Esophagus squamous epithelium (tissue), 5 donors: ENCODE results near the gene C11orf52. TPM values are rescaled to one million over a fixed set of nuclear protein-coding genes. Genes with fewer than 3 reads are reported as not detected.

Source experiments
- DNase-seq: peaks from one replicate; lab custom pipeline; 2025; lab: John Stamatoyannopoulos, UW
- H3K27ac ChIP-seq, 4 donors: fragments of 200-600 bp; sonication (generic); one replicate each; pipeline ENCODE4 v1.5.1; 2016 to 2019; ENCODE audit warnings: mild to moderate bottlenecking in 1 of 4
- H3K27me3 ChIP-seq, 4 donors: fragments of 200-600 bp; sonication (generic); 1 replicate in 3 of 4; 2 replicates in 1 of 4; pipeline versions ENCODE4 v1.5.1 to v1.6.0; 2017 to 2021; ENCODE audit warnings: antibody characterized with exemption in 1 of 4
- H3K36me3 ChIP-seq, 3 donors: fragments of 200-600 bp; sonication (generic); one replicate each; pipeline ENCODE4 v1.5.1; 2016 to 2019
- H3K4me1 ChIP-seq, 3 donors: fragments of 200-600 bp; sonication (generic); one replicate each; pipeline ENCODE4 v1.5.1; 2017 to 2019
- H3K4me3 ChIP-seq, 4 donors: fragments of 200-600 bp; sonication (generic); 1 replicate in 3 of 4; 2 replicates in 1 of 4; pipeline ENCODE4 v1.5.1; 2016 to 2019; ENCODE audit warnings: mild to moderate bottlenecking in 2 of 4, moderate library complexity in 1 of 4
- H3K9me3 ChIP-seq, 3 donors: fragments of 200-600 bp; sonication (generic); one replicate each; pipeline ENCODE4 v1.5.1; 2016 to 2019
- CTCF ChIP-seq, 6 experiments: fragments of 450-650 bp in 4 of 6; fragments of 200-600 bp in 2 of 6; sonication (generic) in 2 of 6; IDR thresholded peaks; one replicate each; pipeline ENCODE4 v1.5.1; 2016 to 2019; ENCODE audit warnings: antibody characterized with exemption in 6 of 6, mild to moderate bottlenecking in 4 of 6, moderate library complexity in 4 of 6
- POLR2A ChIP-seq, 4 donors: fragments of 450-650 bp; IDR thresholded peaks; one replicate each; pipeline ENCODE4 v1.6.1; 2017; ENCODE audit warnings: antibody characterized with exemption in 4 of 4, mild to moderate bottlenecking in 4 of 4, moderate library complexity in 3 of 4
- WGBS, 2 donors: methylation state at CpG; one replicate each; pipeline ENCODE4 v1.1.5; 2018; 5-methylcytosine and 5-hydroxymethylcytosine counted together
- intact Hi-C: fragments of 100-400 bp; cut with DNase I; formaldehyde crosslinking; loops from one replicate; pipeline ENCODE4 v1.15.0; 2022
- total RNA-seq, 4 donors: library from RNA; depleted of rRNA; stranded (reverse); fragments of >200 nt; gene quantifications; one replicate each; pipeline ENCODE4 v1.1.0, GENCODE V29; 2016
- donor health status: DM: yes; HTN: yes; CAD: no.

C11orf52 gene
- total RNA-seq, result 10 to 100 TPM in 1 of 4 donors, 1 to 10 TPM in 3; 2.4 to 10.2 (median 3.7) TPM

- 41 to 62% methylated on average over 7 to 17 of the region's 19 CpGs for WGBS, 2 donors
- peak within 1 kb of the TSS in 3 of 4 donors; percentile 29 to 53 (median 32) for H3K4me3 ChIP-seq
- intact Hi-C loops, result no loop called here
- no peaks in the 10 kb centered on the region for H3K27me3 ChIP-seq
- no peaks in the 10 kb centered on the region for H3K36me3 ChIP-seq
- no peak for DNase-seq
- H3K27ac ChIP-seq, result peak within 1 kb of the TSS; percentile 75 to 85 (median 80)
- no peaks in the 10 kb centered on the region for H3K9me3 ChIP-seq
- TF ChIP-seq POLR2A (IDR thresholded peaks at IDR 0.05), result no peak
- TF ChIP-seq CTCF (IDR thresholded peaks at IDR 0.05), result peak in 1 of 6 experiments; percentile 9
- H3K4me1 ChIP-seq, result peaks cover 14 to 46% (median 17%) of the 10 kb centered on the region in 3 donors
These were observed at the start of gene C11orf52 for GRCh38 chr11:111918390-111919256. Gene C11orf52 (plus strand): TSS chr11:111918913. CDS start chr11:111918973, 60 bp downstream.

- peak overlapping the region in 2 of 4 donors; percentile 94 to 95 for H3K27ac ChIP-seq
- intact Hi-C loops, result loop anchor here (10.0 kb wide), 1 partner anchor 55 kb away; no protein-coding TSS in a partner anchor
- H3K4me3 ChIP-seq, result peak overlapping the region in 1 of 4 donors; percentile 84
- DNase-seq, result no peak
- 31 to 56% methylated on average over 1 of the region's 1 CpG for WGBS, 2 donors
- no peak for TF ChIP-seq CTCF (IDR thresholded peaks at IDR 0.05)
- no peak for TF ChIP-seq POLR2A (IDR thresholded peaks at IDR 0.05)
- H3K27me3 ChIP-seq, result no peaks in the 10 kb centered on the region
- no peaks in the 10 kb centered on the region for H3K9me3 ChIP-seq
- peaks cover 6 to 22% (median 13%) of the 10 kb centered on the region in 3 donors for H3K4me1 ChIP-seq
- peaks cover 0 to 44% (median 6%) of the 10 kb centered on the region in 3 donors for H3K36me3 ChIP-seq
These were observed 48.6 kb upstream of the C11orf52 start for GRCh38 chr11:111870113-111870512.

GRCh38 chr11:111870522-111870885 is 48.2 kb upstream of the C11orf52 start:
- Histone ChIP-seq H3K4me3 (peak overlapping the region; percentile 80 to 86 (median 84)), H3K27ac (peak overlapping the region; percentile 91 to 95 (median 92)), H3K27me3 (no peaks in the 10 kb centered on the region), H3K36me3 (peaks cover 0 to 44% (median 6%) of the 10 kb centered on the region in 3 donors), H3K4me1 (peaks cover 6 to 22% (median 13%) of the 10 kb centered on the region in 3 donors), H3K9me3 (no peaks in the 10 kb centered on the region)
- intact Hi-C loops, result loop anchor here (10.0 kb wide), 1 partner anchor 54 kb away; no protein-coding TSS in a partner anchor
- TF ChIP-seq POLR2A (IDR thresholded peaks at IDR 0.05), result no peak
- TF ChIP-seq CTCF (IDR thresholded peaks at IDR 0.05), result no peak
- no peak for DNase-seq

GRCh38 chr11:111870886-111871692 is 47.6 kb upstream of the C11orf52 start, which contains the start of gene ALG9:
Gene ALG9 (minus strand): TSS chr11:111871581. CDS start chr11:111871482, 99 bp downstream.
- peaks cover 6 to 22% (median 13%) of the 10 kb centered on the region in 3 donors for H3K4me1 ChIP-seq
- H3K36me3 ChIP-seq, result peaks cover 0 to 44% (median 6%) of the 10 kb centered on the region in 3 donors
- H3K27me3 ChIP-seq, result no peaks in the 10 kb centered on the region
- peak within 1 kb of the TSS; percentile 80 to 86 (median 84) for H3K4me3 ChIP-seq
- 0% methylated on average over 4 to 11 of the region's 51 CpGs for WGBS, 2 donors
- DNase-seq, result no peak
- peak in 5 of 6 experiments; percentile 25 to 65 (median 43) for TF ChIP-seq CTCF (IDR thresholded peaks at IDR 0.05)
- TF ChIP-seq POLR2A (IDR thresholded peaks at IDR 0.05), result peak in 1 of 4 donors; percentile 44
- H3K27ac ChIP-seq, result peak within 1 kb of the TSS; percentile 91 to 95 (median 92)
- intact Hi-C loops, result loop anchor here (10.0 kb wide), 1 partner anchor 54 kb away; no protein-coding TSS in a partner anchor
- no peaks in the 10 kb centered on the region for H3K9me3 ChIP-seq
